SU-DHL-6 (cell line): Measurements from ENCODE around the gene LSM14B.

ENCODE experiments used
- EZH2phosphoT487 ChIP-seq: fragments of 200-600 bp; sonication (generic), shearing (Covaris generic); conservative IDR thresholded peaks from 2 replicates; pipeline ENCODE4 v1.6.1; 2018; ENCODE audit warnings: mild to moderate bottlenecking, antibody characterized with exemption, low read length, moderate library complexity, mixed read lengths
- TF ChIP-seq, protein P1 (sequence below): fragments of 200-600 bp; sonication (generic); IDR thresholded peaks from one replicate; pipeline ENCODE4 v1.5.1; 2017; ENCODE audit warnings: antibody characterized with exemption, mild to moderate bottlenecking, low read length, moderate library complexity; ENCODE audit not compliant: insufficient read depth, poor library complexity, severe bottlenecking

- TF ChIP-seq, protein P1, sequence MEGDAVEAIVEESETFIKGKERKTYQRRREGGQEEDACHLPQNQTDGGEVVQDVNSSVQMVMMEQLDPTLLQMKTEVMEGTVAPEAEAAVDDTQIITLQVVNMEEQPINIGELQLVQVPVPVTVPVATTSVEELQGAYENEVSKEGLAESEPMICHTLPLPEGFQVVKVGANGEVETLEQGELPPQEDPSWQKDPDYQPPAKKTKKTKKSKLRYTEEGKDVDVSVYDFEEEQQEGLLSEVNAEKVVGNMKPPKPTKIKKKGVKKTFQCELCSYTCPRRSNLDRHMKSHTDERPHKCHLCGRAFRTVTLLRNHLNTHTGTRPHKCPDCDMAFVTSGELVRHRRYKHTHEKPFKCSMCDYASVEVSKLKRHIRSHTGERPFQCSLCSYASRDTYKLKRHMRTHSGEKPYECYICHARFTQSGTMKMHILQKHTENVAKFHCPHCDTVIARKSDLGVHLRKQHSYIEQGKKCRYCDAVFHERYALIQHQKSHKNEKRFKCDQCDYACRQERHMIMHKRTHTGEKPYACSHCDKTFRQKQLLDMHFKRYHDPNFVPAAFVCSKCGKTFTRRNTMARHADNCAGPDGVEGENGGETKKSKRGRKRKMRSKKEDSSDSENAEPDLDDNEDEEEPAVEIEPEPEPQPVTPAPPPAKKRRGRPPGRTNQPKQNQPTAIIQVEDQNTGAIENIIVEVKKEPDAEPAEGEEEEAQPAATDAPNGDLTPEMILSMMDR, result no peak
- TF ChIP-seq EZH2phosphoT487, result no peak
These were observed 43.6 kb downstream of the LSM14B start for GRCh38 chr20:62165762-62166399.
